Measurements from ENCODE around the gene HK1. TPM values are rescaled to one million over a fixed set of nuclear protein-coding genes. Genes with fewer than 3 reads are reported as not detected.
A peak's percentile ranks its signal among the peaks of the same experiment; 100 is the strongest.

HK1 gene
- total and polyA plus RNA-seq, 2 of the 4 experiments (the other 2 are of a cell fraction) = 53.7 to 90.5 TPM

DNA sequence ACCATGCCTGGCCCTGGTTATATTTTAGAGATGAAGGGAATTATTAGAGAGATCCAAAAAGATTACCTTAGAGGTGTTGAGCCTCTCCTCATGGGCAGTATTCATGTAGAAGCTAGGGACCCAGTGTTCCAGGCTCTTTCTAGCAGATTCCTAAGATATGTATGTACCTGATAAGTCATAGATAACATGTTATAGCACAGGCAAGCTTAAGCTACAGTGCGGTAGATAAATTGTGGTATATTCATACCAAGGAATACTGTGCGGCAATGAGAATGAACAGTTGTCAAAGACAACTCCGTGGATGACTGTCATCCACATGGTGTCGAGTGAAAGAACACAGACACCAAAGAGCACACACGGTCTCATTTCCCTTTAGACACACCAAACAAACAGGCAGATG, 85.4 kb downstream of the HK1 start (continued):
- TF ChIP-seq BHLHE40 (IDR thresholded peaks at IDR 0.05; ENCODE audit: low read depth, low read length) (no peak), RFX5 (IDR thresholded peaks at IDR 0.05; ENCODE audit: low read depth, low read length) (no peak)

DNA sequence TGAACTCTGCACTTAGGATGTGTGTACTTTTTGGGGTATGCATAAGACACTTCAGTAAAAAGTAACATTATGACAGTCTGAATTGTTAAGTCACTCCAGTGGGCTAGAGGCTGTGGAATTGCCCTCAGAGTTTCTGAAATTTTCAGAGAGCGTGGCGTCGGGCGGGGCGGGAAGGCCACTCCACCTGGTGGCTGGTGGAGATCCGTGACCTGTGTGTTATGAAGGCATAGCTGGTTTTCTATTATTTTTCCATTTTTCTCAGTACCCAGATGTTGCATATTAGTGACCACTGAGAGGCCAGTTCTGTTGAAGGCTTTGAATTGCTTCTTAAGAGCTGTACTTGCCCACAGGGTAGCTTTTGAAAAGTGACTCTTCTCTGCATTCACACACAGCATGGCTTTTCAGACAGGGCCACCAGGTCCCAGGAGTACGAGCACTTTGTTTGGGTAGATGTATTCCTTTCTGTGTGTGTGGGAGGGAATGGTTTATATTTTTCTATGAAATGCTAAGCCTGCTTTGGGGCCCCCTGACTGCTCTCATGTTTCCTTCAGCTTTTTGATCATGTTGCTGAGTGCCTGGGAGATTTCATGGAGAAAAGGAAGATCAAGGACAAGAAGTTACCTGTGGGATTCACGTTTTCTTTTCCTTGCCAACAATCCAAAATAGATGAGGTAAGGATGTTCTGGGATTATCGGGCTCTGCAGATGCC, 86.1 kb downstream of the HK1 start:
- Histone ChIP-seq H3K14ac (replicated peaks; ENCODE audit: low read depth, low read length) (peak overlapping the region; percentile 40), H4K91ac (ENCODE audit: insufficient read depth, low read depth, low read length) (no peak overlapping the region), H3K79me1 (ENCODE audit: low read depth in 1 of 2, low read length in 2 of 2) (peaks cover 28 to 73% of the 10 kb centered on the region in 2 experiments), H3K4ac (ENCODE audit: low read depth, low read length) (0 out of 2 replicates have a peak overlapping the region, but pooled peaks have one; percentile 58), H3K4me1 (ENCODE audit: control insufficient read depth, insufficient read depth, low read length) (peaks cover 30% of the 10 kb centered on the region), H4K8ac (ENCODE audit: low read depth in 2 of 2, low read length in 2 of 2) (no peak overlapping the region; a peak in 1 of 4 replicates), H3K27me3 (ENCODE audit: control insufficient read depth, insufficient read depth, low read length) (no peaks in the 10 kb centered on the region), H2AK5ac (ENCODE audit: low read depth, low read length) (0 out of 2 replicates have a peak overlapping the region, but pooled peaks have one; percentile 82), H3K27ac (ENCODE audit: insufficient read depth, low read length) (peak overlapping the region; percentile 1; the same call in 1 of the 2 replicates), H2BK20ac (ENCODE audit: low read depth, low read length) (peak overlapping the region; percentile 50), H3K9me1 (ENCODE audit: insufficient read depth, low read length) (peaks cover 29% of the 10 kb centered on the region), H3K9me3 (ENCODE audit: control insufficient read depth, insufficient read depth, low read length) (no peaks in the 10 kb centered on the region), H3K36me3 (ENCODE audit: control insufficient read depth, insufficient read depth, low read length) (peaks cover 28% of the 10 kb centered on the region), H2AFZ (replicated peaks; ENCODE audit: low read length, poor library complexity) (no peak overlapping the region), H3K56ac (ENCODE audit: extremely low read depth, insufficient read depth, low read length) (no peak overlapping the region), H3K9ac (ENCODE audit: low read depth, low read length) (no peak overlapping the region), H3K23ac (ENCODE audit: low read depth, low read length) (peak overlapping the region; percentile 41; the same call in 1 of the 2 replicates), H2BK15ac (ENCODE audit: low read depth, low read length) (no peak overlapping the region), H3K4me3 (ENCODE audit: insufficient read depth, low read depth, low read length) (no peak overlapping the region), H2BK120ac (ENCODE audit: low read depth, low read length) (no peak overlapping the region; the same call in 1 of the 2 replicates), H4K5ac (ENCODE audit: low read depth, low read length) (no peak overlapping the region), H3K4me2 (ENCODE audit: low read depth, low read length) (peak overlapping the region; percentile 59), H4K20me1 (ENCODE audit: insufficient read depth, low read length) (peaks cover 33% of the 10 kb centered on the region), H3K18ac (ENCODE audit: low read depth, low read length) (no peak overlapping the region), H2BK5ac (ENCODE audit: low read depth, low read length, poor library complexity, severe bottlenecking) (peak overlapping the region; percentile 16), H2AK9ac (replicated peaks; ENCODE audit: low read depth, low read length, poor library complexity) (no peak overlapping the region)
- in situ Hi-C loops (cut with MboI; ENCODE audit: low sequenced_read_pairs) = no loop called here
- dilution Hi-C loops (cut with HindIII; ENCODE audit: low sequenced_read_pairs, unreplicated experiment) = no loop called here
- ChIA-PET CTCF (no interaction called here), POLR2A (ENCODE audit: unreplicated experiment) (no interaction called here)
- BruUV-seq (replicated peaks) = no TSS peak
- peak; percentile 16 for ATAC-seq (ENCODE audit: low read depth)
- no peak for DNase-seq
- no CpG with 5 or more reads among the region's 9 CpGs for WGBS, 2 experiments (ENCODE audit: extremely low coverage in 2 of 2, insufficient read length in 1 of 2)
- intact Hi-C loops (cut with micrococcal nuclease) = loop anchor here (5.0 kb wide), 1 partner anchor 47 kb away; no protein-coding TSS in a partner anchor
- TF ChIP-seq SMC3 (IDR thresholded peaks at IDR 0.05; ENCODE audit: low read depth, low read length) = no peak
- TF ChIP-seq RFX5 (IDR thresholded peaks at IDR 0.05; ENCODE audit: low read depth, low read length) = no peak
- TF ChIP-seq FOS (IDR thresholded peaks at IDR 0.05; ENCODE audit: low read depth, low read length) = no peak
- no peak for TF ChIP-seq MAFK (IDR thresholded peaks at IDR 0.05; ENCODE audit: low read depth, low read length)
- no peak for TF ChIP-seq NFE2L2 (IDR thresholded peaks at IDR 0.05; ENCODE audit: low read depth, low read length)
- no peak for TF ChIP-seq POLR2A (IDR thresholded peaks at IDR 0.05; ENCODE audit: low read depth, low read length)
- TF ChIP-seq CHD1 (IDR thresholded peaks at IDR 0.05; ENCODE audit: low read depth, low read length) = no peak
- TF ChIP-seq RCOR1 (IDR thresholded peaks at IDR 0.05; ENCODE audit: insufficient replicate concordance, low read length) = no peak
- TF ChIP-seq MAZ (IDR thresholded peaks at IDR 0.05; ENCODE audit: borderline replicate concordance, low read depth, low read length) = no peak
- no peak for TF ChIP-seq BHLHE40 (IDR thresholded peaks at IDR 0.05; ENCODE audit: low read depth, low read length)
- TF ChIP-seq MXI1 (IDR thresholded peaks at IDR 0.05; ENCODE audit: borderline replicate concordance, low read depth, low read length) = no peak
- TF ChIP-seq, protein P1, sequence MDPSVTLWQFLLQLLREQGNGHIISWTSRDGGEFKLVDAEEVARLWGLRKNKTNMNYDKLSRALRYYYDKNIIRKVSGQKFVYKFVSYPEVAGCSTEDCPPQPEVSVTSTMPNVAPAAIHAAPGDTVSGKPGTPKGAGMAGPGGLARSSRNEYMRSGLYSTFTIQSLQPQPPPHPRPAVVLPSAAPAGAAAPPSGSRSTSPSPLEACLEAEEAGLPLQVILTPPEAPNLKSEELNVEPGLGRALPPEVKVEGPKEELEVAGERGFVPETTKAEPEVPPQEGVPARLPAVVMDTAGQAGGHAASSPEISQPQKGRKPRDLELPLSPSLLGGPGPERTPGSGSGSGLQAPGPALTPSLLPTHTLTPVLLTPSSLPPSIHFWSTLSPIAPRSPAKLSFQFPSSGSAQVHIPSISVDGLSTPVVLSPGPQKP (IDR thresholded peaks at IDR 0.05; ENCODE audit: borderline replicate concordance, low read depth, low read length) = no peak
- no peak for TF ChIP-seq CTCF (conservative IDR thresholded peaks at IDR 0.05; ENCODE audit: low read depth, low read length)
- no peak for TF ChIP-seq RAD21 (IDR thresholded peaks at IDR 0.05; ENCODE audit: low read length)
